ENCODE data around the gene GRAPL.
"Not testable (repeated sequence)": the region's sequence is repeated elsewhere in the genome, so short reads cannot be mapped to it uniquely, and the experiment has no call there.

DNA sequence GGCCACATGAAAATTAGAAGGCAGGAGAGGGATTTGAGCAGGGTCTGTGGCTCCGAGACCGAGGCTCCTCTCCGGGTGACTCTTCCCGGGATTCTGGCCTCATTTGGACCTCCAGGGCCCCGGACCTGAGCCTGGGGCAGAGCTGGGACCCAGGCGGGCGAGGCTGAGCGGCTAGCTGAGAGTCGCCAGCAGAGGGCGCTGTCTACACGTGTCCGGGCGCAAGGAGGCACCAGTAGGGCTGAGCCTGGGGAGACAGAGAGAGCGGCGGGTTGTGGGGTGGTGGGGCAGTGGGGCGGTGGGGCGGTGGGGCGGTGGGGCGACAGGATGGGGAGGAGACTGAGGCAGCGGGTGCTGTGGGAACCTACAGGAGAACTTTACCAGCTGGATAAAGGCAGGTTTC is 75.1 kb downstream of the GRAPL start:
- TF ChIP-seq POLR2A (IDR thresholded peaks at IDR 0.05) = not testable (repeated sequence)
- TF ChIP-seq, protein P1, sequence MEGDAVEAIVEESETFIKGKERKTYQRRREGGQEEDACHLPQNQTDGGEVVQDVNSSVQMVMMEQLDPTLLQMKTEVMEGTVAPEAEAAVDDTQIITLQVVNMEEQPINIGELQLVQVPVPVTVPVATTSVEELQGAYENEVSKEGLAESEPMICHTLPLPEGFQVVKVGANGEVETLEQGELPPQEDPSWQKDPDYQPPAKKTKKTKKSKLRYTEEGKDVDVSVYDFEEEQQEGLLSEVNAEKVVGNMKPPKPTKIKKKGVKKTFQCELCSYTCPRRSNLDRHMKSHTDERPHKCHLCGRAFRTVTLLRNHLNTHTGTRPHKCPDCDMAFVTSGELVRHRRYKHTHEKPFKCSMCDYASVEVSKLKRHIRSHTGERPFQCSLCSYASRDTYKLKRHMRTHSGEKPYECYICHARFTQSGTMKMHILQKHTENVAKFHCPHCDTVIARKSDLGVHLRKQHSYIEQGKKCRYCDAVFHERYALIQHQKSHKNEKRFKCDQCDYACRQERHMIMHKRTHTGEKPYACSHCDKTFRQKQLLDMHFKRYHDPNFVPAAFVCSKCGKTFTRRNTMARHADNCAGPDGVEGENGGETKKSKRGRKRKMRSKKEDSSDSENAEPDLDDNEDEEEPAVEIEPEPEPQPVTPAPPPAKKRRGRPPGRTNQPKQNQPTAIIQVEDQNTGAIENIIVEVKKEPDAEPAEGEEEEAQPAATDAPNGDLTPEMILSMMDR (IDR thresholded peaks at IDR 0.05) = not testable (repeated sequence)

Data from stomach (tissue), 4 donors.